Measurements from ENCODE around the gene PHACTR3.

Gene PHACTR3

GRCh38 chr20:59575216-59575615, 29.1 kb upstream of the PHACTR3 start:
- no peak for DNase-seq

GRCh38 chr20:59575653-59576052, 28.7 kb upstream of the PHACTR3 start:
- no peak for DNase-seq

- DNase-seq: no peak
Measured at GRCh38 chr20:59576216-59576953, 28.0 kb upstream of the PHACTR3 start.

GRCh38 chr20:59577037-59577808, 27.1 kb upstream of the PHACTR3 start:
- no peak for DNase-seq

GRCh38 chr20:59577809-59578435, 26.4 kb upstream of the PHACTR3 start:
- DNase-seq: no peak

GRCh38 chr20:59578436-59579403, 25.6 kb upstream of the PHACTR3 start:
- DNase-seq: no peak

- DNase-seq: no peak
Measured at GRCh38 chr20:59579404-59580145, 24.8 kb upstream of the PHACTR3 start.

GRCh38 chr20:59580146-59580946, 24.0 kb upstream of the PHACTR3 start:
- no peak for DNase-seq

GRCh38 chr20:59580991-59581401, 23.3 kb upstream of the PHACTR3 start:
- DNase-seq: no peak

- no peak for DNase-seq
Measured at GRCh38 chr20:59581993-59582679, 22.2 kb upstream of the PHACTR3 start.

GRCh38 chr20:59583428-59584277, 20.7 kb upstream of the PHACTR3 start:
- no peak for DNase-seq

GRCh38 chr20:59584278-59584925, 19.9 kb upstream of the PHACTR3 start:
- no peak for DNase-seq

GRCh38 chr20:59585714-59586409, 18.5 kb upstream of the PHACTR3 start:
- DNase-seq: no peak

GRCh38 chr20:59586613-59587012, 17.7 kb upstream of the PHACTR3 start:
- no peak for DNase-seq

GRCh38 chr20:59587570-59587969, 16.8 kb upstream of the PHACTR3 start:
- no peak for DNase-seq

GRCh38 chr20:59588236-59588855, 16.0 kb upstream of the PHACTR3 start:
- no peak for DNase-seq

- DNase-seq: no peak
Measured at GRCh38 chr20:59589086-59589684, 15.2 kb upstream of the PHACTR3 start.
